DOHH2 (cell line): ENCODE data around the gene PPP2CA.

Experiments used
- CTCF ChIP-seq: fragments of 200-600 bp; sonication (generic); IDR thresholded peaks from one replicate; pipeline ENCODE4 v1.5.1; 2014; ENCODE audit warnings: antibody characterized with exemption, mild to moderate bottlenecking, low read depth, low read length; ENCODE audit not compliant: poor library complexity, severe bottlenecking
- EZH2phosphoT487 ChIP-seq: fragments of 200-600 bp; sonication (generic); IDR thresholded peaks from 2 replicates; pipeline ENCODE4 v1.6.1; 2017; ENCODE audit warnings: borderline replicate concordance, mild to moderate bottlenecking, antibody characterized with exemption, low read length, moderate library complexity, mixed read lengths

- TF ChIP-seq CTCF, result no peak
- no peak for TF ChIP-seq EZH2phosphoT487
Measured at GRCh38 chr5:134258896-134259295, 33.0 kb upstream of the PPP2CA start.
